ENCODE data around the gene PGAP3.

PGAP3 gene

GRCh38 chr17:39671651-39672521 lies 16.0 kb downstream of the PGAP3 start:
- Mint-ChIP-seq H3K9me3 (no peaks in the 10 kb centered on the region), H3K36me3 (ENCODE audit: low read depth) (no peaks in the 10 kb centered on the region), H3K4me3 (no peak overlapping the region), H3K4me1 (peaks cover 13% of the 10 kb centered on the region), H3K27me3 (ENCODE audit: low read depth) (peaks cover 45% of the 10 kb centered on the region), H3K27ac (peak overlapping the region in 2 of 3 experiments; percentile 45 to 57)
- peak; percentile 50 to 65 (median 64) for TF ChIP-seq CTCF (IDR thresholded peaks at IDR 0.05; ENCODE audit: unreplicated experiment in 3 of 3)

GRCh38 chr17:39670746-39671145 lies 17.1 kb downstream of the PGAP3 start:
- TF ChIP-seq CTCF (IDR thresholded peaks at IDR 0.05; ENCODE audit: unreplicated experiment in 3 of 3): no peak
- no peak overlapping the region for H3K4me3 Mint-ChIP-seq
- H3K4me1 Mint-ChIP-seq: peaks cover 11% of the 10 kb centered on the region
- H3K9me3 Mint-ChIP-seq: no peaks in the 10 kb centered on the region
- H3K27me3 Mint-ChIP-seq (ENCODE audit: low read depth): peaks cover 54% of the 10 kb centered on the region
- H3K27ac Mint-ChIP-seq: no peak overlapping the region
- no peaks in the 10 kb centered on the region for H3K36me3 Mint-ChIP-seq (ENCODE audit: low read depth)

DNA sequence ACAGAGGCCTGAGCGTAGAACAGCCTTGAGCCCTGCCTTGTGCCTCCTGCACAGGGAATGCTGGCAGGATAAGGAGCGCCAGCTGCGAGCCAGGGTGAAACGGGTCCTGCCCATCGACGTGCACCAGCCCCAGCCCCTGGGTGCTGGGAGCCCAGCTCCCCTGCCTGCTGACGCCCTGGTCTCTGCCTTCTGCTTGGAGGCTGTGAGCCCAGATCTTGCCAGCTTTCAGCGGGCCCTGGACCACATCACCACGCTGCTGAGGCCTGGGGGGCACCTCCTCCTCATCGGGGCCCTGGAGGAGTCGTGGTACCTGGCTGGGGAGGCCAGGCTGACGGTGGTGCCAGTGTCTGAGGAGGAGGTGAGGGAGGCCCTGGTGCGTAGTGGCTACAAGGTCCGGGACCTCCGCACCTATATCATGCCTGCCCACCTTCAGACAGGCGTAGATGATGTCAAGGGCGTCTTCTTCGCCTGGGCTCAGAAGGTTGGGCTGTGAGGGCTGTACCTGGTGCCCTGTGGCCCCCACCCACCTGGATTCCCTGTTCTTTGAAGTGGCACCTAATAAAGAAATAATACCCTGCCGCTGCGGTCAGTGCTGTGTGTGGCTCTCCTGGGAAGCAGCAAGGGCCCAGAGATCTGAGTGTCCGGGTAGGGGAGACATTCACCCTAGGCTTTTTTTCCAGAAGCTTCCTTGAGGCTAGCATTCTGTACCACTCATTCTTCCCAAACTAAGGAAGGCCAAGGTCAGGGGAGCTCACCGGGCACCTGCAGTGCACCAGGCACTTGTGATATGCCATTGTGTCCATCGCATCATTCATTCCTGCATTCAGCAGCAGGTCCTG lies 17.7 kb downstream of the PGAP3 start:
- Mint-ChIP-seq H3K9me3 (no peaks in the 10 kb centered on the region), H3K4me3 (no peak overlapping the region), H3K27ac (no peak overlapping the region), H3K4me1 (peaks cover 6% of the 10 kb centered on the region), H3K27me3 (ENCODE audit: low read depth) (peaks cover 60% of the 10 kb centered on the region), H3K36me3 (ENCODE audit: low read depth) (no peaks in the 10 kb centered on the region)
- no peak for TF ChIP-seq CTCF (IDR thresholded peaks at IDR 0.05; ENCODE audit: unreplicated experiment in 3 of 3)

GRCh38 chr17:39667945-39668924 lies 19.6 kb downstream of the PGAP3 start, which contains the start of gene PNMT:
Gene PNMT, plus strand, starts transcription at chr17:39668453. Its CDS starts 23 bp downstream, at chr17:39668476.
- H3K4me1 Mint-ChIP-seq: peaks cover 5% of the 10 kb centered on the region
- peaks cover 65% of the 10 kb centered on the region for H3K27me3 Mint-ChIP-seq (ENCODE audit: low read depth)
- H3K4me3 Mint-ChIP-seq: peak within 1 kb of the TSS; percentile 12 to 74 (median 62)
- no peak within 1 kb of the TSS for H3K27ac Mint-ChIP-seq
- peak; percentile 47 to 68 (median 62) for TF ChIP-seq CTCF (IDR thresholded peaks at IDR 0.05; ENCODE audit: unreplicated experiment in 3 of 3)
- no peaks in the 10 kb centered on the region for H3K9me3 Mint-ChIP-seq
- no peaks in the 10 kb centered on the region for H3K36me3 Mint-ChIP-seq (ENCODE audit: low read depth)

DNA sequence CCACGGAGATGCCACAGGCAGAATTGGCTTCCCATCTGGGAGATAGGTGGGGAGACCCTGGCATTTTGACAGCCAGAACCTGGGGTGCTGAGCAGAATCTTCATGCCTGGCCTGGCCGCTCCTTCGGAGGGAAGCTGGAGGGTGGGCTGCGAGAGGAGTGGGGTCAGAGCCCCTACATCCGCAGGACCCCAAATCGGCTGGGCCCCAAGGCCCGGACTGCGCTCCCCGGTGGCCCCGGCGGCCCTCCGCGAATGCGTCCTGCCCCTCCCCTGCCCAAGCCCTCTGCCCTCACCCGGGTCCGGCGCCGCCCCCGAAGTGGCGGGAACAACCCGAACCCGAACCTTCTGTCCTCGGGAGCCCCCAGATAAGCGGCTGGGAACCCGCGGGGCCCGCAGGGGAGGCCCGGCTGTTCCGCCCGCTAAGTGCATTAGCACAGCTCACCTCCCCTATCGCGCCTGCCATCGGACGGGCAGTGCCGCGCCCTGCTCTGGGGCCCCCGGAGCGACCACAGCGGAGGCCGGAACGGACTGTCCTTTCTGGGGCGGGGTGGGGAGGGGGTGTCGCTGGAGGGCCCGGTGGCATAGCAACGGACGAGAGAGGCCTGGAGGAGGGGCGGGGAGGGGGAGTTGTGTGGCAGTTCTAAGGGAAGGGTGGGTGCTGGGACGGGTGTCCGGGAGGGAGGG lies 20.5 kb downstream of the PGAP3 start:
- Mint-ChIP-seq H3K9me3 (no peaks in the 10 kb centered on the region), H3K27me3 (ENCODE audit: low read depth) (peaks cover 64% of the 10 kb centered on the region), H3K36me3 (ENCODE audit: low read depth) (no peaks in the 10 kb centered on the region), H3K4me1 (peaks cover 5% of the 10 kb centered on the region), H3K27ac (no peak overlapping the region), H3K4me3 (peak overlapping the region in 2 of 3 experiments; percentile 60 to 70)
- TF ChIP-seq CTCF (IDR thresholded peaks at IDR 0.05; ENCODE audit: unreplicated experiment in 3 of 3): no peak
